Endothelial cell of umbilical vein (primary cell): ENCODE measurements around the gene MIB1. TPM values are rescaled to one million over a fixed set of nuclear protein-coding genes. Genes with fewer than 3 reads are reported as not detected.

Experiments used
- BruUV-seq: library from RNA; stranded (reverse); fragments of 400-500 nt; replicated peaks from 2 replicates; lab custom pipeline; 2021; lab: Mats Ljungman, UMichigan
- CTCF ChIA-PET: fragments of 300-600, 350-600 bp; sonication (Branson Sonifier 250); formaldehyde crosslinking; loops from one replicate; lab custom pipeline; 2021; ENCODE audit warnings: antibody characterized with exemption, inconsistent platforms; lab: Charles Lee
- POLR2A ChIA-PET: fragments of 300-600, 350-600 bp; sonication (Branson Sonifier 250); formaldehyde crosslinking; loops from one replicate; lab custom pipeline; 2021; ENCODE audit warnings: antibody characterized with exemption, inconsistent platforms; lab: Charles Lee
- DNase-seq: peaks from one replicate; pipeline ENCODE4 v3.0.0-alpha.2; 2011; ENCODE audit warnings: low read depth, low spot score
- FAIRE-seq: peaks from 2 replicates; lab custom pipeline; 2011; peaks lifted over from hg19 to GRCh38; lab: Jason Lieb, UNC
- H2AFZ ChIP-seq: 2 replicates; pipeline ENCODE4 v1.6.0; 2012; ENCODE audit warnings: low read depth, low read length, control low read depth, inconsistent platforms
- H3K27ac ChIP-seq: 2 replicates; pipeline ENCODE4 v1.5.1; 2011; ENCODE audit warnings: low read depth, mild to moderate bottlenecking, control low read depth, low read length, moderate library complexity; ENCODE audit not compliant: insufficient read depth
- H3K27me3 ChIP-seq, 2 experiments: 2 replicates each; pipeline versions ENCODE4 v1.6.0 to v1.6.1; 2011; ENCODE audit warnings: low read length in 2 of 2, mixed read lengths in 1 of 2; ENCODE audit not compliant: control insufficient read depth in 2 of 2, insufficient read depth in 2 of 2
- H3K36me3 ChIP-seq, 2 experiments: 2 replicates in 1 of 2; 3 replicates in 1 of 2; pipeline ENCODE4 v1.5.1; 2011; ENCODE audit warnings: low read length in 2 of 2, mild to moderate bottlenecking in 1 of 2, moderate library complexity in 1 of 2; ENCODE audit not compliant: control insufficient read depth in 2 of 2, insufficient read depth in 2 of 2; ENCODE audit errors: extremely low read depth in 1 of 2
- H3K4me1 ChIP-seq: 3 replicates; pipeline ENCODE4 v1.5.1; 2011; ENCODE audit warnings: mild to moderate bottlenecking, low read length; ENCODE audit not compliant: control insufficient read depth, insufficient read depth; ENCODE audit errors: extremely low read depth
- H3K4me2 ChIP-seq: 2 replicates; pipeline ENCODE4 v1.6.1; 2011; ENCODE audit warnings: low read length, control low read depth, mixed read lengths; ENCODE audit not compliant: insufficient read depth
- H3K4me3 ChIP-seq, 3 experiments: fragments of 200-600 bp in 1 of 3; sonication (generic), shearing (Covaris generic) in 1 of 3; replicated peaks in 1 of 3; 2 replicates each; pipeline ENCODE4 v1.5.1; 2011 to 2016; ENCODE audit warnings: control low read depth in 3 of 3, low read length in 3 of 3, mild to moderate bottlenecking in 2 of 3, inconsistent platforms in 1 of 3, low read depth in 1 of 3, moderate library complexity in 1 of 3; ENCODE audit not compliant: insufficient read depth in 1 of 3
- H3K79me2 ChIP-seq: 2 replicates; pipeline ENCODE4 v1.6.0; 2012; ENCODE audit warnings: low read length, inconsistent platforms; ENCODE audit not compliant: control insufficient read depth, insufficient read depth
- H3K9ac ChIP-seq: replicated peaks from 2 replicates; pipeline ENCODE3; 2011; ENCODE audit warnings: low read length, control low read depth; ENCODE audit not compliant: insufficient read depth; ENCODE audit errors: extremely low read depth
- H3K9me1 ChIP-seq: replicated peaks from 3 replicates; pipeline ENCODE4 v1.6.0; 2011; ENCODE audit warnings: mild to moderate bottlenecking, low read length; ENCODE audit not compliant: control insufficient read depth, insufficient read depth; ENCODE audit errors: extremely low read depth
- H3K9me3 ChIP-seq: replicated peaks from 2 replicates; pipeline ENCODE4 v1.5.1; 2012; ENCODE audit warnings: low read length, inconsistent platforms; ENCODE audit not compliant: control insufficient read depth, insufficient read depth
- H4K20me1 ChIP-seq: replicated peaks from 2 replicates; pipeline ENCODE3; 2011; ENCODE audit warnings: mild to moderate bottlenecking, low read length; ENCODE audit not compliant: control insufficient read depth, insufficient read depth; ENCODE audit errors: extremely low read depth
- CTCF ChIP-seq, 2 donors: IDR thresholded peaks; 1 replicate in 1 of 2; 2 replicates in 1 of 2; pipeline ENCODE4 v1.5.1; 2011; ENCODE audit warnings: low read length in 2 of 2, mild to moderate bottlenecking in 2 of 2, moderate library complexity in 2 of 2, control low read depth in 1 of 2, inconsistent platforms in 1 of 2, low read depth in 1 of 2; ENCODE audit not compliant: insufficient read depth in 1 of 2; ENCODE audit errors: extremely low read depth in 1 of 2
- FOS ChIP-seq: IDR thresholded peaks from 2 replicates; pipeline ENCODE4 v1.6.1; 2011; ENCODE audit warnings: mild to moderate bottlenecking, low read length, moderate library complexity, borderline replicate concordance; ENCODE audit not compliant: insufficient read depth
- MYC ChIP-seq: IDR thresholded peaks from one replicate; pipeline ENCODE4 v1.6.1; 2011; ENCODE audit warnings: mild to moderate bottlenecking, low read depth, low read length
- POLR2A ChIP-seq: IDR thresholded peaks from 2 replicates; pipeline ENCODE4 v1.6.1; 2012; ENCODE audit warnings: low read depth, mild to moderate bottlenecking, control low read depth, low read length
- POLR2AphosphoS5 ChIP-seq: IDR thresholded peaks from 2 replicates; pipeline ENCODE4 v1.6.1; 2012; ENCODE audit warnings: low read depth, mild to moderate bottlenecking, control low read depth, low read length, moderate library complexity; ENCODE audit not compliant: insufficient read depth
- dilution Hi-C: fragments of 300-500 bp; cut with MboI; formaldehyde crosslinking; loops from one replicate; pipeline ENCODE4 v1.15.0; 2019; ENCODE audit warnings: low sequenced_read_pairs; ENCODE audit not compliant: extremely low pct_ligation_motif_present
- intact Hi-C: fragments of 100-400 bp; cut with micrococcal nuclease; formaldehyde crosslinking; loops from one replicate; pipeline ENCODE4 v1.10.0; 2022
- polyA plus RNA-seq, 4 experiments: library from polyadenylated mRNA; depleted of rRNA in 3 of 4; stranded (reverse) in 3 of 4; unstranded in 1 of 4; fragments of >200 nt; gene quantifications; 2 replicates each; pipeline versions ENCODE4 v1.2.1 to v1.2.3, GENCODE V29; 2011 to 2012; ENCODE audit warnings: missing spikeins in 1 of 4
- total RNA-seq: library from RNA; stranded (reverse); gene quantifications from 2 replicates; pipeline ENCODE4 v1.2.3, GENCODE V29; 2021

The MIB1 gene
- total and polyA plus RNA-seq, 2 donors (not counting 3 experiments of a cell fraction or from before 2014, with no cell fraction given), result 6.3 to 37.5 TPM

DNA sequence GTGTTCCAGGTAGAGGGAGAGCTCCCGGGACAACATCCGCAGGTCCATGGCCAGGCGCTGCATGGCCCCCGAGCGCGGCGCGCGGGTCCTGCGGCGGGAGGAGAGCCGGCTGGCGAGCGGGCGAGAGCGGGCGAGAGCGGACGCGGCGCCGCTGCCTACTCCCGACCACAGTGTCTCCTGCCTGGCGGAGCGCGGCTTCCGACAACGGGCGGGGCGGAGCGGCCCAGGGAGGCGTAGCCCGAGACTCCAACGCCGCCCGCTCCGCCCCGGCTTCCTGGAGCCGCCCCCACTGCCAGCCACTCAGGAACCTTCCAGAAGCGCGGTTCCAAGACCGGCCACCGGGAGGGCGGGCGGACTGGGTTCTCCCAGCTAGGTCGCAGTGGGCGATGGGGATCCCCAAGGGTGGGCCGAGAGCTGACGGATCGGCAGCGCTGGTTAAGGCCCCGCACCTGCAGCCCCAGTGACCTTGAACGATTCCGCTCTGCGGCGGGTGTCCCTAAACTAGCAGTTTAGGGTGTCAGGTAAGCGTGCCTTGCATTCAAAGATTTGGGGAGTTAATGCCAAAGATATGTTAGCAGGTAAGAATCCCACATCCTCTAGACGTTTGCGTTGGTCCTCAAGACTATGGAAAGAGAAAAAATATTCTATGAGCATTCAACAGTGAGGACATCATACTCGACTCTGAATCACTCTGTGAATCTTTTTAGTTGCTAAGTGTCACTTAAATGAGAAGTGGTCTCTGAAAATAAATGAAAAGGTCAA lies 35.8 kb upstream of the MIB1 start, which contains the start of gene ABHD3:
Gene ABHD3 (minus strand): TSS at position 172 of the 762 bp plus-strand sequence. CDS start 109 bp downstream, at position 63.
- H3K9ac ChIP-seq, result peak within 1 kb of the TSS; percentile 81
- POLR2A ChIA-PET, result interaction anchor here (2.5 kb wide), 1 partner anchor 35 kb away, joined by 11 read pairs; the partner anchor contains the start of gene MIB1

More for the DNA sequence above, 35.8 kb upstream of the MIB1 start, which contains the start of gene ABHD3:
- CTCF ChIA-PET, result interaction anchor here (0.8 to 2.1 kb wide), 7 partner anchors 12 to 104 kb away, joined by 3 to 12 read pairs (median 3); partner anchors contain the start of genes ESCO1 and MIB1
- Histone ChIP-seq H3K4me1 (peaks cover 19% of the 10 kb centered on the region), H2AFZ (peak within 1 kb of the TSS; percentile 99), H3K36me3 (no peaks in the 10 kb centered on the region), H3K4me3 (peak within 1 kb of the TSS; percentile 71 to 94 (median 79)), H3K4me2 (peak within 1 kb of the TSS; percentile 87), H3K9me3 (no peaks in the 10 kb centered on the region), H3K27me3 (no peaks in the 10 kb centered on the region), H4K20me1 (no peaks in the 10 kb centered on the region), H3K79me2 (peaks cover 2% of the 10 kb centered on the region), H3K27ac (peak within 1 kb of the TSS; percentile 52), H3K9me1 (no peaks in the 10 kb centered on the region)
- TF ChIP-seq POLR2A (peak; percentile 79), CTCF (IDR thresholded peaks at IDR 0.05; ENCODE audit: extremely low read depth in 1 of 2, insufficient read depth in 1 of 2, low read depth in 1 of 2, low read length in 2 of 2) (peak; percentile 19 to 59), FOS (no peak), MYC (no peak), POLR2AphosphoS5 (peak; percentile 86)
- peak; percentile 88 for DNase-seq
- dilution Hi-C loops, result no loop called here
- intact Hi-C loops, result loop anchor here (1.0 to 5.0 kb wide), 4 partner anchors 36 to 92 kb away; partner anchors contain the start of genes MIB1 and SNRPD1
- FAIRE-seq, result peak; percentile 87
- BruUV-seq, result no TSS peak
